Activated naive CD8-positive, alpha-beta T cell treated with anti-CD3 and anti-CD28 coated beads, Interleukin-2, amount 50 U/mL, for 16 hours (primary cell): ENCODE results near the gene OST4.
"Not testable (repeated sequence)": the region's sequence is repeated elsewhere in the genome, so short reads cannot be mapped to it uniquely, and the experiment has no call there.

ENCODE experiments used
- DNase-seq: peaks from one replicate; pipeline ENCODE4 v3.0.0-alpha.2; 2020; ENCODE audit warnings: low read depth, low spot score

The OST4 gene

GRCh38 chr2:27079233-27080139, 8.0 kb upstream of the OST4 start:
- no peak for DNase-seq

GRCh38 chr2:27078267-27079194, 7.1 kb upstream of the OST4 start, which contains the start of gene EMILIN1:
Gene EMILIN1 (plus strand): TSS chr2:27078615. CDS start chr2:27079066, 451 bp downstream.
- DNase-seq = no peak

- no peak for DNase-seq
Measured at GRCh38 chr2:27077231-27077630, 5.8 kb upstream of the OST4 start.

GRCh38 chr2:27076323-27076722, 4.9 kb upstream of the OST4 start:
- DNase-seq = no peak

- DNase-seq = not testable (repeated sequence)
Measured at GRCh38 chr2:27075566-27075871, 4.1 kb upstream of the OST4 start.

GRCh38 chr2:27074738-27075565, 3.5 kb upstream of the OST4 start:
- DNase-seq = no peak

- no peak for DNase-seq
Measured at GRCh38 chr2:27073782-27074181, 2.3 kb upstream of the OST4 start.

GRCh38 chr2:27072920-27073319, 1.5 kb upstream of the OST4 start:
- no peak for DNase-seq

- DNase-seq = no peak
Measured at GRCh38 chr2:27071990-27072830, 756 bp upstream of the OST4 start.

- DNase-seq = no peak
Measured at GRCh38 chr2:27070653-27071276, 689 bp downstream of the OST4 start.

- no peak for DNase-seq
Measured at GRCh38 chr2:27069961-27070618, 1.4 kb downstream of the OST4 start.

- no peak for DNase-seq
Measured at GRCh38 chr2:27069436-27069835, 2.0 kb downstream of the OST4 start.

GRCh38 chr2:27067385-27067784, 4.1 kb downstream of the OST4 start:
- no peak for DNase-seq

GRCh38 chr2:27065128-27065527, 6.3 kb downstream of the OST4 start:
- no peak for DNase-seq

GRCh38 chr2:27060323-27060722, 11.1 kb downstream of the OST4 start:
- no peak for DNase-seq

- DNase-seq = no peak
Measured at GRCh38 chr2:27059141-27059820, 12.2 kb downstream of the OST4 start.

- DNase-seq = no peak
Measured at GRCh38 chr2:27058210-27058609, 13.2 kb downstream of the OST4 start.

GRCh38 chr2:27057184-27057583, 14.3 kb downstream of the OST4 start:
- no peak for DNase-seq

- no peak for DNase-seq
Measured at GRCh38 chr2:27054721-27055120, 16.7 kb downstream of the OST4 start.
